ENCODE measurements around the gene PTPRZ1. TPM values are rescaled to one million over a fixed set of nuclear protein-coding genes. Genes with fewer than 3 reads are reported as not detected.

The PTPRZ1 gene
- total RNA-seq = not detected in 2 replicates

- DNase-seq (ENCODE audit: extremely low read depth, low read depth, low spot score) = no peak
Observed at GRCh38 chr7:121872831-121873288, at the start of gene PTPRZ1. Gene PTPRZ1, plus strand, starts transcription at chr7:121873161. Its CDS starts 339 bp downstream, at chr7:121873500.

GRCh38 chr7:121824276-121824675 lies 48.7 kb upstream of the PTPRZ1 start:
- DNase-seq (ENCODE audit: extremely low read depth, low read depth, low spot score) = no peak

GRCh38 chr7:121831351-121831750 lies 41.6 kb upstream of the PTPRZ1 start:
- no peak for DNase-seq (ENCODE audit: extremely low read depth, low read depth, low spot score)

GRCh38 chr7:121831801-121832200 lies 41.2 kb upstream of the PTPRZ1 start:
- no peak for DNase-seq (ENCODE audit: extremely low read depth, low read depth, low spot score)

GRCh38 chr7:121832347-121832746 lies 40.6 kb upstream of the PTPRZ1 start:
- DNase-seq (ENCODE audit: extremely low read depth, low read depth, low spot score) = no peak

- no peak for DNase-seq (ENCODE audit: extremely low read depth, low read depth, low spot score)
Observed at GRCh38 chr7:121833991-121834390, 39.0 kb upstream of the PTPRZ1 start.

- no peak for DNase-seq (ENCODE audit: extremely low read depth, low read depth, low spot score)
Observed at GRCh38 chr7:121837462-121837861, 35.5 kb upstream of the PTPRZ1 start.

- no peak for DNase-seq (ENCODE audit: extremely low read depth, low read depth, low spot score)
Observed at GRCh38 chr7:121847041-121847440, 25.9 kb upstream of the PTPRZ1 start.

GRCh38 chr7:121853307-121853706 lies 19.7 kb upstream of the PTPRZ1 start:
- no peak for DNase-seq (ENCODE audit: extremely low read depth, low read depth, low spot score)

GRCh38 chr7:121860953-121861352 lies 12.0 kb upstream of the PTPRZ1 start:
- no peak for DNase-seq (ENCODE audit: extremely low read depth, low read depth, low spot score)

- DNase-seq (ENCODE audit: extremely low read depth, low read depth, low spot score) = no peak
Observed at GRCh38 chr7:121862591-121862990, 10.4 kb upstream of the PTPRZ1 start.

GRCh38 chr7:121871188-121871587 lies 1.8 kb upstream of the PTPRZ1 start:
- no peak for DNase-seq (ENCODE audit: extremely low read depth, low read depth, low spot score)

GRCh38 chr7:121873289-121874194 lies 581 bp downstream of the PTPRZ1 start:
- DNase-seq (ENCODE audit: extremely low read depth, low read depth, low spot score) = no peak

GRCh38 chr7:121874298-121874697 lies 1.3 kb downstream of the PTPRZ1 start:
- DNase-seq (ENCODE audit: extremely low read depth, low read depth, low spot score) = no peak

GRCh38 chr7:121875203-121875602 lies 2.2 kb downstream of the PTPRZ1 start:
- DNase-seq (ENCODE audit: extremely low read depth, low read depth, low spot score) = no peak

- DNase-seq (ENCODE audit: extremely low read depth, low read depth, low spot score) = no peak
Observed at GRCh38 chr7:121876656-121877500, 3.9 kb downstream of the PTPRZ1 start.

- no peak for DNase-seq (ENCODE audit: extremely low read depth, low read depth, low spot score)
Observed at GRCh38 chr7:121878918-121879464, 6.0 kb downstream of the PTPRZ1 start.

GRCh38 chr7:121879544-121879943 lies 6.6 kb downstream of the PTPRZ1 start:
- DNase-seq (ENCODE audit: extremely low read depth, low read depth, low spot score) = no peak

- DNase-seq (ENCODE audit: extremely low read depth, low read depth, low spot score) = no peak
Observed at GRCh38 chr7:121882731-121883130, 9.8 kb downstream of the PTPRZ1 start.

- no peak for DNase-seq (ENCODE audit: extremely low read depth, low read depth, low spot score)
Observed at GRCh38 chr7:121885166-121885920, 12.4 kb downstream of the PTPRZ1 start.
